ENCODE results near the gene ZDHHC17. TPM values are rescaled to one million over a fixed set of nuclear protein-coding genes. Genes with fewer than 3 reads are reported as not detected.

Gene ZDHHC17
- total RNA-seq, 1 experiment from 2014 or later, result 26.3 TPM

GRCh38 chr12:76871082-76871481 lies 107.2 kb downstream of the ZDHHC17 start:
- TF ChIP-seq TCF7L2 (IDR thresholded peaks at IDR 0.05; ENCODE audit: low read depth, low read length) (no peak), REST (IDR thresholded peaks at IDR 0.05; ENCODE audit: insufficient read depth in 1 of 2, low read depth in 2 of 2, low read length in 1 of 2) (no peak), SIN3A (IDR thresholded peaks at IDR 0.05; ENCODE audit: borderline replicate concordance, insufficient read depth, low read depth, low read length) (no peak), CTCF (IDR thresholded peaks at IDR 0.05) (no peak), POLR2AphosphoS5 (IDR thresholded peaks at IDR 0.05; ENCODE audit: low read depth, low read length) (no peak)
- no peak for ATAC-seq
- no peaks in the 10 kb centered on the region for H3K9me3 ChIP-seq (ENCODE audit: control insufficient read depth, insufficient read depth, low read depth, low read length)
- H3K4me3 ChIP-seq (ENCODE audit: low read depth in 2 of 2, low read length in 2 of 2), result no peak overlapping the region
- no peaks in the 10 kb centered on the region for H3K4me1 ChIP-seq (ENCODE audit: control insufficient read depth, insufficient read depth, low read length)
- intact Hi-C loops (cut with micrococcal nuclease; ENCODE audit: unreplicated experiment), result no loop called here
- DNase-seq (ENCODE audit: low read depth, low spot score), result no peak
- in situ Hi-C loops (cut with HindIII; ENCODE audit: low pct_unique_long_range_greater_than_20kb, low sequenced_read_pairs), result no loop called here
- H3K36me3 ChIP-seq (ENCODE audit: control insufficient read depth, insufficient read depth, low read length), result no peaks in the 10 kb centered on the region
- ChIA-PET CTCF (interaction anchor here (0.7 kb wide), 1 partner anchor 1421 kb away, joined by 12 read pairs; no protein-coding TSS in a partner anchor), POLR2A (interaction anchor here (0.7 kb wide), 1 partner anchor 73 kb away, joined by 5 read pairs; no protein-coding TSS in a partner anchor)
- no peak overlapping the region for H3K27ac ChIP-seq (ENCODE audit: low read length)
- no TSS peak for BruUV-seq (replicated peaks)
- H3K27me3 ChIP-seq (ENCODE audit: control insufficient read depth, insufficient read depth, low read length), result 0 out of 2 replicates have a peak, but pooled peaks cover 2% of the 10 kb centered on the region

- ATAC-seq (no peak), DNase-seq (ENCODE audit: low read depth, low spot score) (no peak)
- no peaks in the 10 kb centered on the region for H3K36me3 ChIP-seq (ENCODE audit: control insufficient read depth, insufficient read depth, low read length)
- POLR2A ChIA-PET, result no interaction called here
- H3K27ac ChIP-seq (ENCODE audit: low read length), result no peak overlapping the region
- in situ Hi-C loops (cut with HindIII; ENCODE audit: low pct_unique_long_range_greater_than_20kb, low sequenced_read_pairs) (no loop called here), intact Hi-C loops (cut with micrococcal nuclease; ENCODE audit: unreplicated experiment) (no loop called here)
- no peak for TF ChIP-seq SIN3A (IDR thresholded peaks at IDR 0.05; ENCODE audit: borderline replicate concordance, insufficient read depth, low read depth, low read length)
- TF ChIP-seq TCF7L2 (IDR thresholded peaks at IDR 0.05; ENCODE audit: low read depth, low read length), result no peak
- no peak for TF ChIP-seq CTCF (IDR thresholded peaks at IDR 0.05)
- TF ChIP-seq REST (IDR thresholded peaks at IDR 0.05; ENCODE audit: insufficient read depth in 1 of 2, low read depth in 2 of 2, low read length in 1 of 2), result no peak
- no peaks in the 10 kb centered on the region for H3K9me3 ChIP-seq (ENCODE audit: control insufficient read depth, insufficient read depth, low read depth, low read length)
- CTCF ChIA-PET, result no interaction called here
- no peak overlapping the region for H3K4me3 ChIP-seq (ENCODE audit: low read depth in 2 of 2, low read length in 2 of 2)
- BruUV-seq (replicated peaks), result no TSS peak
- 0 out of 2 replicates have a peak, but pooled peaks cover 4% of the 10 kb centered on the region for H3K27me3 ChIP-seq (ENCODE audit: control insufficient read depth, insufficient read depth, low read length)
- no peaks in the 10 kb centered on the region for H3K4me1 ChIP-seq (ENCODE audit: control insufficient read depth, insufficient read depth, low read length)
Observed at GRCh38 chr12:76871742-76872141, 107.8 kb downstream of the ZDHHC17 start.

Measured in Panc1 (cell line).